ENCODE results near the gene RUBCN. TPM values are rescaled to one million over a fixed set of nuclear protein-coding genes. Genes with fewer than 3 reads are reported as not detected.

RUBCN gene
- total RNA-seq, 1 donor from 2014 or later = 5.1 TPM

Other genes with a start within 250 kb of the RUBCN start
- gene BDH1, start 180.9 kb downstream of the RUBCN start, total RNA-seq = 1.9 and 3.1 TPM in 2 replicates
- 31.8 and 33.6 TPM in 2 replicates for gene FYTTD1, start 13.0 kb upstream of the RUBCN start, total RNA-seq
- 60.5 and 74.2 TPM in 2 replicates for gene LRCH3, start 54.4 kb upstream of the RUBCN start, total RNA-seq
- 488 and 641 TPM in 2 replicates for gene RPL35A, start 213.3 kb upstream of the RUBCN start, total RNA-seq
- 3.3 and 3.7 TPM in 2 replicates for gene LMLN, start 223.3 kb upstream of the RUBCN start, total RNA-seq

Measured in dermis microvascular lymphatic vessel endothelial cell (primary cell).